ENCODE data around the gene ANKRD12.

- TF ChIP-seq CTCF (IDR thresholded peaks at IDR 0.05) (no peak), POLR2A (IDR thresholded peaks at IDR 0.05) (no peak)
Measured at GRCh38 chr18:9091066-9091476, 45.5 kb upstream of the ANKRD12 start.

Data from tibial nerve (tissue), 3 donors.